ENCODE measurements around the gene EDA2R. TPM values are rescaled to one million over a fixed set of nuclear protein-coding genes. Genes with fewer than 3 reads are reported as not detected.
A peak's percentile ranks its signal among the peaks of the same experiment; 100 is the strongest.

The EDA2R gene
- total RNA-seq, 1 experiment from 2014 or later: 32.4 TPM

- Mint-ChIP-seq H3K9me3 (ENCODE audit: unreplicated experiment) (peaks cover 6% of the 10 kb centered on the region), H3K4me1 (ENCODE audit: insufficient read depth, unreplicated experiment) (peaks cover 30% of the 10 kb centered on the region), H3K27ac (ENCODE audit: low read depth, unreplicated experiment) (peak overlapping the region; percentile 11), H3K36me3 (ENCODE audit: insufficient read depth, unreplicated experiment) (peaks cover 13% of the 10 kb centered on the region), H3K4me3 (ENCODE audit: unreplicated experiment) (peak overlapping the region; percentile 60), H3K27me3 (ENCODE audit: insufficient read depth, unreplicated experiment) (no peaks in the 10 kb centered on the region)
- no peak for DNase-seq (ENCODE audit: unreplicated experiment)
- no peak for TF ChIP-seq CTCF (IDR thresholded peaks at IDR 0.05; ENCODE audit: unreplicated experiment)
- no TSS peak for BruUV-seq (replicated peaks)
- CTCF ChIA-PET: interaction anchor here (0.5 to 1.5 kb wide), 4 partner anchors 94 to 930 kb away, joined by 3 to 5 read pairs (median 4); no protein-coding TSS in a partner anchor
- intact Hi-C loops (cut with micrococcal nuclease): no loop called here
- POLR2A ChIA-PET: interaction anchor here (0.7 kb wide), 1 partner anchor 43 kb away, joined by 8 read pairs; no protein-coding TSS in a partner anchor
These were observed 4.6 kb downstream of the EDA2R start for GRCh38 chrX:66634272-66634671.

GRCh38 chrX:66633541-66633940 is 5.3 kb downstream of the EDA2R start:
- H3K27ac Mint-ChIP-seq (ENCODE audit: low read depth, unreplicated experiment): peak overlapping the region; percentile 17
- H3K4me1 Mint-ChIP-seq (ENCODE audit: insufficient read depth, unreplicated experiment): peaks cover 27% of the 10 kb centered on the region
- intact Hi-C loops (cut with micrococcal nuclease): no loop called here
- H3K27me3 Mint-ChIP-seq (ENCODE audit: insufficient read depth, unreplicated experiment): no peaks in the 10 kb centered on the region
- DNase-seq (ENCODE audit: unreplicated experiment): peak; percentile 73
- TF ChIP-seq CTCF (IDR thresholded peaks at IDR 0.05; ENCODE audit: unreplicated experiment): no peak
- no TSS peak for BruUV-seq (replicated peaks)
- POLR2A ChIA-PET: interaction anchor here (0.7 kb wide), 1 partner anchor 44 kb away, joined by 8 read pairs; no protein-coding TSS in a partner anchor
- peak overlapping the region; percentile 60 for H3K4me3 Mint-ChIP-seq (ENCODE audit: unreplicated experiment)
- peaks cover 6% of the 10 kb centered on the region for H3K9me3 Mint-ChIP-seq (ENCODE audit: unreplicated experiment)
- H3K36me3 Mint-ChIP-seq (ENCODE audit: insufficient read depth, unreplicated experiment): peaks cover 13% of the 10 kb centered on the region
- CTCF ChIA-PET: interaction anchor here (0.5 to 1.1 kb wide), 2 partner anchors 910 to 929 kb away, joined by 3 to 5 read pairs; no protein-coding TSS in a partner anchor

GRCh38 chrX:66632981-66633380 is 5.9 kb downstream of the EDA2R start:
- Mint-ChIP-seq H3K27me3 (ENCODE audit: insufficient read depth, unreplicated experiment) (no peaks in the 10 kb centered on the region), H3K27ac (ENCODE audit: low read depth, unreplicated experiment) (peak overlapping the region; percentile 17), H3K4me3 (ENCODE audit: unreplicated experiment) (peak overlapping the region; percentile 60), H3K9me3 (ENCODE audit: unreplicated experiment) (peaks cover 11% of the 10 kb centered on the region), H3K36me3 (ENCODE audit: insufficient read depth, unreplicated experiment) (peaks cover 13% of the 10 kb centered on the region), H3K4me1 (ENCODE audit: insufficient read depth, unreplicated experiment) (peaks cover 27% of the 10 kb centered on the region)
- ChIA-PET POLR2A (interaction anchor here (0.6 kb wide), 1 partner anchor 26 kb away, joined by 3 read pairs; no protein-coding TSS in a partner anchor), CTCF (interaction anchor here (0.6 to 0.9 kb wide), 2 partner anchors 96 to 960 kb away, joined by 3 read pairs; no protein-coding TSS in a partner anchor)
- peak; percentile 33 for DNase-seq (ENCODE audit: unreplicated experiment)
- no TSS peak for BruUV-seq (replicated peaks)
- no peak for TF ChIP-seq CTCF (IDR thresholded peaks at IDR 0.05; ENCODE audit: unreplicated experiment)
- intact Hi-C loops (cut with micrococcal nuclease): no loop called here

GRCh38 chrX:66632473-66632872 is 6.4 kb downstream of the EDA2R start:
- Mint-ChIP-seq H3K4me1 (ENCODE audit: insufficient read depth, unreplicated experiment) (peaks cover 30% of the 10 kb centered on the region), H3K36me3 (ENCODE audit: insufficient read depth, unreplicated experiment) (peaks cover 13% of the 10 kb centered on the region), H3K4me3 (ENCODE audit: unreplicated experiment) (peak overlapping the region; percentile 33), H3K9me3 (ENCODE audit: unreplicated experiment) (peaks cover 14% of the 10 kb centered on the region), H3K27me3 (ENCODE audit: insufficient read depth, unreplicated experiment) (no peaks in the 10 kb centered on the region), H3K27ac (ENCODE audit: low read depth, unreplicated experiment) (peak overlapping the region; percentile 17)
- CTCF ChIA-PET: interaction anchor here (0.6 to 0.9 kb wide), 2 partner anchors 97 to 960 kb away, joined by 3 read pairs; no protein-coding TSS in a partner anchor
- intact Hi-C loops (cut with micrococcal nuclease): no loop called here
- POLR2A ChIA-PET: interaction anchor here (0.6 kb wide), 2 partner anchors 20 to 35 kb away, joined by 3 read pairs; no protein-coding TSS in a partner anchor
- TF ChIP-seq CTCF (IDR thresholded peaks at IDR 0.05; ENCODE audit: unreplicated experiment): no peak
- no peak for DNase-seq (ENCODE audit: unreplicated experiment)
- BruUV-seq (replicated peaks): no TSS peak
